MCF 10A (cell line): ENCODE measurements around the gene FRMPD1. TPM values are rescaled to one million over a fixed set of nuclear protein-coding genes. Genes with fewer than 3 reads are reported as not detected.

Source experiments
- BruUV-seq: library from RNA; stranded (reverse); fragments of 400-500 nt; replicated peaks from 2 replicates; lab custom pipeline; 2021; lab: Mats Ljungman, UMichigan
- CTCF ChIA-PET: fragments of 300-600 bp; sonication (Branson Sonifier 250); formaldehyde crosslinking; extraction: SDS; loops from one replicate; lab custom pipeline; 2021; ENCODE audit warnings: antibody characterized with exemption, inconsistent platforms; lab: Yijun Ruan, JAX
- POLR2A ChIA-PET: fragments of 300-600, 350-650 bp; sonication (Branson Sonifier 250); formaldehyde crosslinking; extraction: SDS; loops from one replicate; lab custom pipeline; 2020; ENCODE audit warnings: antibody characterized with exemption, inconsistent platforms; lab: Yijun Ruan, JAX
- DNase-seq: peaks from one replicate; pipeline ENCODE4 v3.0.0-alpha.2; 2018; ENCODE audit not compliant: unreplicated experiment
- H3K27ac Mint-ChIP-seq: one replicate; pipeline ENCODE4 v1.8.0; 2022; ENCODE audit warnings: mild to moderate bottlenecking, low read depth, mixed read lengths; ENCODE audit not compliant: unreplicated experiment
- H3K27me3 Mint-ChIP-seq: one replicate; pipeline ENCODE4 v1.8.0; 2022; ENCODE audit warnings: mixed read lengths; ENCODE audit not compliant: insufficient read depth, unreplicated experiment
- H3K36me3 Mint-ChIP-seq: one replicate; pipeline ENCODE4 v1.8.0; 2022; ENCODE audit warnings: mild to moderate bottlenecking, moderate library complexity, mixed read lengths; ENCODE audit not compliant: insufficient read depth, unreplicated experiment
- H3K4me1 Mint-ChIP-seq: one replicate; pipeline ENCODE4 v1.8.0; 2022; ENCODE audit warnings: mixed read lengths; ENCODE audit not compliant: insufficient read depth, unreplicated experiment
- H3K4me3 Mint-ChIP-seq: one replicate; pipeline ENCODE4 v1.8.0; 2022; ENCODE audit warnings: mild to moderate bottlenecking, moderate library complexity, mixed read lengths; ENCODE audit not compliant: unreplicated experiment
- H3K9me3 Mint-ChIP-seq: one replicate; pipeline ENCODE4 v1.8.0; 2022; ENCODE audit warnings: mixed read lengths; ENCODE audit not compliant: unreplicated experiment
- CTCF ChIP-seq: fragments of 200-600 bp; IDR thresholded peaks from one replicate; pipeline ENCODE4 v1.8.0; 2022; ENCODE audit warnings: antibody characterized with exemption, mild to moderate bottlenecking; ENCODE audit not compliant: unreplicated experiment
- intact Hi-C: fragments of 100-400 bp; cut with micrococcal nuclease; formaldehyde crosslinking; loops from 2 replicates; pipeline ENCODE4 v1.14.1; 2022
- total RNA-seq: library from RNA; stranded (reverse); gene quantifications from 2 replicates; pipeline ENCODE4 v1.2.3, GENCODE V29; 2022

Gene FRMPD1
- total RNA-seq, 1 experiment from 2014 or later: not detected

- Mint-ChIP-seq H3K27me3 (no peaks in the 10 kb centered on the region), H3K4me1 (peaks cover 7% of the 10 kb centered on the region), H3K4me3 (no peak overlapping the region), H3K27ac (no peak overlapping the region), H3K36me3 (no peaks in the 10 kb centered on the region), H3K9me3 (no peaks in the 10 kb centered on the region)
- no peak for TF ChIP-seq CTCF
- no TSS peak for BruUV-seq
- intact Hi-C loops: no loop called here
- CTCF ChIA-PET: interaction anchor here (0.7 to 1.4 kb wide), 2 partner anchors 30 to 1293 kb away, joined by 3 to 4 read pairs; no protein-coding TSS in a partner anchor
- no peak for DNase-seq
- POLR2A ChIA-PET: interaction anchor here (1.1 kb wide), 1 partner anchor 9 kb away, joined by 3 read pairs; no protein-coding TSS in a partner anchor
These were observed 26.7 kb upstream of the FRMPD1 start for GRCh38 chr9:37624073-37624472.

GRCh38 chr9:37625036-37625757 lies 25.6 kb upstream of the FRMPD1 start:
- no TSS peak for BruUV-seq
- intact Hi-C loops: no loop called here
- no peak for DNase-seq
- POLR2A ChIA-PET: interaction anchor here (0.5 kb wide), 1 partner anchor 224 kb away, joined by 3 read pairs; no protein-coding TSS in a partner anchor
- no peaks in the 10 kb centered on the region for H3K36me3 Mint-ChIP-seq
- no peaks in the 10 kb centered on the region for H3K27me3 Mint-ChIP-seq
- no peak overlapping the region for H3K27ac Mint-ChIP-seq
- no peaks in the 10 kb centered on the region for H3K9me3 Mint-ChIP-seq
- H3K4me1 Mint-ChIP-seq: peaks cover 7% of the 10 kb centered on the region
- no peak overlapping the region for H3K4me3 Mint-ChIP-seq
- TF ChIP-seq CTCF: no peak
- CTCF ChIA-PET: interaction anchor here (0.6 to 1.4 kb wide), 3 partner anchors 14 to 31 kb away, joined by 3 to 4 read pairs (median 3); no protein-coding TSS in a partner anchor

GRCh38 chr9:37625758-37626147 lies 25.0 kb upstream of the FRMPD1 start:
- BruUV-seq: no TSS peak
- no peak for TF ChIP-seq CTCF
- Mint-ChIP-seq H3K4me1 (peaks cover 7% of the 10 kb centered on the region), H3K36me3 (no peaks in the 10 kb centered on the region), H3K9me3 (no peaks in the 10 kb centered on the region), H3K27me3 (no peaks in the 10 kb centered on the region), H3K4me3 (no peak overlapping the region), H3K27ac (no peak overlapping the region)
- CTCF ChIA-PET: interaction anchor here (0.6 to 0.8 kb wide), 2 partner anchors 14 to 28 kb away, joined by 3 read pairs; no protein-coding TSS in a partner anchor
- intact Hi-C loops: no loop called here
- POLR2A ChIA-PET: no interaction called here
- no peak for DNase-seq

- Mint-ChIP-seq H3K27me3 (no peaks in the 10 kb centered on the region), H3K9me3 (no peaks in the 10 kb centered on the region), H3K4me1 (peaks cover 7% of the 10 kb centered on the region), H3K36me3 (no peaks in the 10 kb centered on the region), H3K27ac (no peak overlapping the region), H3K4me3 (no peak overlapping the region)
- ChIA-PET CTCF (interaction anchor here (0.6 to 1.0 kb wide), 8 partner anchors 11 to 773 kb away, joined by 3 read pairs; no protein-coding TSS in a partner anchor), POLR2A (interaction anchor here (0.6 to 1.1 kb wide), 5 partner anchors 23 to 103 kb away, joined by 3 read pairs; partner anchors contain the start of gene TOMM5)
- DNase-seq: no peak
- intact Hi-C loops: no loop called here
- TF ChIP-seq CTCF: no peak
- BruUV-seq: no TSS peak
These were observed 24.0 kb upstream of the FRMPD1 start for GRCh38 chr9:37626708-37627292.
